Suprapubic skin (tissue), 4 donors: ENCODE measurements around the gene SSR1. TPM values are rescaled to one million over a fixed set of nuclear protein-coding genes. Genes with fewer than 3 reads are reported as not detected.

Experiments
- DNase-seq, 2 donors: peaks; one replicate each; pipeline ENCODE4 v3.0.0-alpha.2; 2019; ENCODE audit warnings: low spot score in 2 of 2
- H3K27ac ChIP-seq: fragments of 200-600 bp; sonication (generic); one replicate; pipeline ENCODE4 v1.5.1; 2019
- H3K27me3 ChIP-seq: fragments of 200-600 bp; sonication (generic); one replicate; pipeline ENCODE4 v1.5.1; 2019
- H3K36me3 ChIP-seq: fragments of 200-600 bp; sonication (generic); one replicate; pipeline ENCODE4 v1.5.1; 2019
- H3K4me1 ChIP-seq: fragments of 200-600 bp; sonication (generic); one replicate; pipeline ENCODE4 v1.5.1; 2019
- H3K4me3 ChIP-seq: fragments of 200-600 bp; sonication (generic); one replicate; pipeline ENCODE4 v1.5.1; 2019; ENCODE audit warnings: mild to moderate bottlenecking
- H3K9me3 ChIP-seq: fragments of 200-600 bp; sonication (generic); one replicate; pipeline ENCODE4 v1.5.1; 2019
- EP300 ChIP-seq: sonication (generic); formaldehyde crosslinking; IDR thresholded peaks from one replicate; pipeline ENCODE4 v1.6.1; 2017; ENCODE audit warnings: antibody characterized with exemption
- POLR2A ChIP-seq, 2 donors: fragments of 450-650 bp; IDR thresholded peaks; one replicate each; pipeline ENCODE4 v1.6.1; 2017; ENCODE audit warnings: antibody characterized with exemption in 2 of 2, mild to moderate bottlenecking in 2 of 2, moderate library complexity in 2 of 2
- POLR2AphosphoS5 ChIP-seq, 3 donors: sonication (generic); formaldehyde crosslinking; IDR thresholded peaks; one replicate each; pipeline ENCODE4 v1.6.1; 2017; ENCODE audit warnings: antibody characterized with exemption in 3 of 3
- WGBS: methylation state at CpG from one replicate; pipeline ENCODE4 v1.1.5; 2018; 5-methylcytosine and 5-hydroxymethylcytosine counted together
- total RNA-seq, 4 donors: library from RNA; depleted of rRNA; stranded (reverse); fragments of >200 nt; gene quantifications; one replicate each; pipeline ENCODE4 v1.1.0, GENCODE V29; 2016
- TF ChIP-seq, protein P1 (sequence below), 2 donors: fragments of 200-600 bp in 1 of 2; fragments of 450-650 bp in 1 of 2; sonication (generic) in 1 of 2; IDR thresholded peaks; one replicate each; pipeline ENCODE4 v1.5.1; 2016 to 2019; ENCODE audit warnings: antibody characterized with exemption in 2 of 2, mild to moderate bottlenecking in 1 of 2, moderate library complexity in 1 of 2

The SSR1 gene
- total RNA-seq, 4 donors from 2014 or later = 28.9 to 74.6 (median 39.2) TPM

DNA sequence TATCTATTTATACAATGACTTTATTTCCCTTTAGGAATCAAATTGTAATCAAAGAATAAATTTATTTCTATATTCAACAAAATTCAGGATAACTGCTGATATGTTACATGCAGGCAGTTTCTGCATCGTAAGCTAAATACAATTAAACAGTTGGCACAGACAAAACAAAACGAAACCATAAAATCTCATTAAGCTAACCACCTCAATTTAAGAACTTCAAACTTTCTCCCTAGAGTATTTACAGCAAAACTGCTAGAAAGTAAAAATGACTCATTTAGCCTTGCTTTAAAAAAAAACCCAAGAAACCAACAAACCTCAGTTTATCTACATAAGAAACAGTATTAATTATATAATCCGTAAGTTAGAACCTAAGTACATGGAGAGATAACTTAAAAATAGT lies 17.1 kb downstream of the SSR1 start:
- H3K4me3 ChIP-seq = no peak overlapping the region
- H3K4me1 ChIP-seq = no peaks in the 10 kb centered on the region
- no peaks in the 10 kb centered on the region for H3K9me3 ChIP-seq
- TF ChIP-seq, protein P1, sequence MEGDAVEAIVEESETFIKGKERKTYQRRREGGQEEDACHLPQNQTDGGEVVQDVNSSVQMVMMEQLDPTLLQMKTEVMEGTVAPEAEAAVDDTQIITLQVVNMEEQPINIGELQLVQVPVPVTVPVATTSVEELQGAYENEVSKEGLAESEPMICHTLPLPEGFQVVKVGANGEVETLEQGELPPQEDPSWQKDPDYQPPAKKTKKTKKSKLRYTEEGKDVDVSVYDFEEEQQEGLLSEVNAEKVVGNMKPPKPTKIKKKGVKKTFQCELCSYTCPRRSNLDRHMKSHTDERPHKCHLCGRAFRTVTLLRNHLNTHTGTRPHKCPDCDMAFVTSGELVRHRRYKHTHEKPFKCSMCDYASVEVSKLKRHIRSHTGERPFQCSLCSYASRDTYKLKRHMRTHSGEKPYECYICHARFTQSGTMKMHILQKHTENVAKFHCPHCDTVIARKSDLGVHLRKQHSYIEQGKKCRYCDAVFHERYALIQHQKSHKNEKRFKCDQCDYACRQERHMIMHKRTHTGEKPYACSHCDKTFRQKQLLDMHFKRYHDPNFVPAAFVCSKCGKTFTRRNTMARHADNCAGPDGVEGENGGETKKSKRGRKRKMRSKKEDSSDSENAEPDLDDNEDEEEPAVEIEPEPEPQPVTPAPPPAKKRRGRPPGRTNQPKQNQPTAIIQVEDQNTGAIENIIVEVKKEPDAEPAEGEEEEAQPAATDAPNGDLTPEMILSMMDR (IDR thresholded peaks at IDR 0.05) = no peak
- TF ChIP-seq EP300 (no peak), POLR2AphosphoS5 (IDR thresholded peaks at IDR 0.05) (no peak), POLR2A (IDR thresholded peaks at IDR 0.05) (no peak)
- no peak overlapping the region for H3K27ac ChIP-seq
- H3K36me3 ChIP-seq = peaks cover 84% of the 10 kb centered on the region
- no peaks in the 10 kb centered on the region for H3K27me3 ChIP-seq
- WGBS = 89% methylated on average over 3 of the region's 3 CpGs
- DNase-seq = no peak

DNA sequence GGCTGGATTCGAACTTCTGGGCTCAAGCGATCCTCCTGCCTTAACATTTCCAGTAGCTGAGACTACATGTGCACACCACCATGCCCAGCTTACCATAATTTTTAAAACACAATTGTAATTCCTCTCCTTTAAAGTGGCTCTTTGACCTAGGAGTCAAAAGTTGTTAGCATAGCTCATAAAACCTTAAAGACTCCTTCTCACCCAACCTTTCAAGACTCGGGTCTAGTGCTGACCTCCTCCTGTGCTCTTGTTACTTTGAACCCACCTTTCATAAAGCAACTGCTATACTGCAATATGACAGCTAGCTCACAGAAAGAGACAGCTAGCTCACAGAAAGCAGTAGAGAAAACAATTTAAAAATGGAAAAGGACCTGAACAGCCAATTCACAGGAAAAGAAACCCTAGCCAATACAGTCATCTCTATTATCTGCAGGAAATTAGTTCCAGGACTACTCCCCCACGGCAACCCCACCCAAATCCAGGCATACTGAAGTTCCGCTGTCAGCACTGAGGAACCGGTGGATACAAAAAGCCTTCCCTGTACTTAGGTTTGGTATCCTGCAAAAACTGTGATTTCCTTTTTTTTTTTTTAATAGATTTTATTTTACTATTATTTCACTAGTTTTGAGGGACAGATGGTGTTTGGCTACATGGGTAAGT lies 20.3 kb downstream of the SSR1 start:
- Histone ChIP-seq H3K36me3 (peaks cover 83% of the 10 kb centered on the region), H3K4me1 (no peaks in the 10 kb centered on the region), H3K4me3 (no peak overlapping the region), H3K9me3 (no peaks in the 10 kb centered on the region), H3K27ac (no peak overlapping the region), H3K27me3 (no peaks in the 10 kb centered on the region)
- TF ChIP-seq POLR2A (IDR thresholded peaks at IDR 0.05) (no peak), EP300 (no peak), POLR2AphosphoS5 (IDR thresholded peaks at IDR 0.05) (no peak)
- TF ChIP-seq, protein P1 (IDR thresholded peaks at IDR 0.05) = no peak
- DNase-seq = no peak
- WGBS = 79% methylated on average over 6 of the region's 6 CpGs

DNA sequence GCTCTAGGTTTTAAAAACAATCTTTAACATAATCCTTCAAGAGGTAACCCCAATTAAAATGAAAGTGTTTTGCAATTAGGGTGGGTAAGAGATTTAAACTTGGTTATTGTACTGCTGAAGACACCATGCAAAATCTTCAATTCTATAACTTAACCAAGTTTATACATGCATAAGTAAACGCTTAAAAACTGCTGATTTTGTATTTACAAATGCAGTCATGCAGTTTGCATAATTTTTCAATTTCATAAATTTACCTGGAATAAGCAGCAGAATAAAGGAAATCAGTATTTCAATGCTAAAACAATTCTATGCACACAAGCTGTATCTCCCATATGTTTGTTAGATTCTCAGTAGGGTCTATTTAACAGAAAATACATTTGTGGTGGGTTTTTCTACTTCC lies 22.9 kb downstream of the SSR1 start:
- Histone ChIP-seq H3K27me3 (no peaks in the 10 kb centered on the region), H3K4me1 (no peaks in the 10 kb centered on the region), H3K27ac (no peak overlapping the region), H3K4me3 (no peak overlapping the region), H3K36me3 (peaks cover 93% of the 10 kb centered on the region), H3K9me3 (no peaks in the 10 kb centered on the region)
- TF ChIP-seq POLR2AphosphoS5 (IDR thresholded peaks at IDR 0.05) (no peak), EP300 (no peak), POLR2A (IDR thresholded peaks at IDR 0.05) (no peak)
- TF ChIP-seq, protein P1 (IDR thresholded peaks at IDR 0.05) = no peak
- DNase-seq = no peak
- WGBS = 81% methylated on average over 1 of the region's 1 CpG

DNA sequence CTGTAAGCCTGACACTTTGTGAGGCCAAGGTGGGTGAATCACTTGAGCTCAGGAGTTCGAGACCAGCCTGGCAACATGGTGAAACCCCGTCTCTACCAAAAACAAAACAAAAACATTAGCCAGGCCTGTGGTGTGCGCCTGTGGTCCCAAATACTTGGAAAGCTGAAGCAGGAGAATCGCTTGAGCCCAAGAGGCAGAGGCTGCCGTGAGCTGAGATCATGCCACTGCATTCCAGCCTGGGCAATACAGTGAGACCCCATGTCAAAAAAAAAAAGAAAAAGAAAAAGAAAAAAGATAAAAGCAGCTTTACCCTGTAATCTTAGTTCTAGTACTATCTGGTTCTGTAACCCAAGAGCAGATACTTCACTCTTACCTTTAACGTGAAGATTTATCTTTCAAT lies 27.6 kb downstream of the SSR1 start:
- Histone ChIP-seq H3K9me3 (no peaks in the 10 kb centered on the region), H3K36me3 (peaks cover 60% of the 10 kb centered on the region), H3K4me1 (no peaks in the 10 kb centered on the region), H3K27me3 (no peaks in the 10 kb centered on the region), H3K4me3 (no peak overlapping the region), H3K27ac (no peak overlapping the region)
- no peak for DNase-seq
- no peak for TF ChIP-seq POLR2AphosphoS5 (IDR thresholded peaks at IDR 0.05)
- TF ChIP-seq EP300 = no peak
- TF ChIP-seq, protein P1 (IDR thresholded peaks at IDR 0.05) = no peak
- no peak for TF ChIP-seq POLR2A (IDR thresholded peaks at IDR 0.05)
- 91% methylated on average over 6 of the region's 6 CpGs for WGBS

DNA sequence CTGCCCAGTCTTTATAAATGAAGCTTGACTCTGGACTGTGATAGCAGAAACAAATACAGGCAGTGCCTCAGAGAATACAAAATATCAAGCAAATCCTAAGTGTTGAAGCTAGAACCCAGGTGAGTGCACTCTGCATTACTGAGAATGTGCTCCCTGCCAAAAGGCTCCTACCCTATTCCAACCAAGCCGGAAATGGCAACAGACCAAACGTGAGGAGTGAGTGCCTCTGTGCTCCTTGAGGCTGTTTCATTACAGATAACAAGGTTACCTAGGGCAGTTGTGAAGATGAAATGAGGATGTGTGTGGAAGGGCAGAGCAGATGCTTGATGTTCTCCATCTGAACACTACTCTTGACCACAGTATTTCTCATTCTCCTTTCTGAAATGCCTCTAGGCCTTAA lies 29.3 kb downstream of the SSR1 start:
- Histone ChIP-seq H3K27ac (no peak overlapping the region), H3K36me3 (peaks cover 43% of the 10 kb centered on the region), H3K4me1 (peaks cover 7% of the 10 kb centered on the region), H3K9me3 (no peaks in the 10 kb centered on the region), H3K27me3 (no peaks in the 10 kb centered on the region), H3K4me3 (no peak overlapping the region)
- no peak for DNase-seq
- no peak for TF ChIP-seq POLR2A (IDR thresholded peaks at IDR 0.05)
- TF ChIP-seq EP300 = no peak
- TF ChIP-seq, protein P1 (IDR thresholded peaks at IDR 0.05) = no peak
- no peak for TF ChIP-seq POLR2AphosphoS5 (IDR thresholded peaks at IDR 0.05)
- WGBS = 45% methylated on average over 2 of the region's 2 CpGs
